Activated CD4-positive, alpha-beta T cell treated with anti-CD3 and anti-CD28 coated beads, Interleukin-2, amount 10 ng/mL, durations not matched to agents 7 days and 5 days (primary cell): ENCODE data around the gene LRRC56. TPM values are rescaled to one million over a fixed set of nuclear protein-coding genes. Genes with fewer than 3 reads are reported as not detected.

Source experiments
- CTCF ChIA-PET: fragments of 350-600 bp; sonication (Branson Sonifier 250); formaldehyde crosslinking; loops from one replicate; lab custom pipeline; 2021; ENCODE audit warnings: antibody characterized with exemption; lab: Charles Lee
- POLR2A ChIA-PET: fragments of 350-600 bp; sonication (Branson Sonifier 250); formaldehyde crosslinking; loops from one replicate; lab custom pipeline; 2021; ENCODE audit warnings: antibody characterized with exemption; lab: Charles Lee
- DNase-seq: peaks from one replicate; pipeline ENCODE4 v3.0.0-alpha.2; 2020
- H3K27ac Mint-ChIP-seq: one replicate; pipeline ENCODE4 v1.8.0; 2021; ENCODE audit warnings: mild to moderate bottlenecking, moderate library complexity, mixed read lengths
- H3K27me3 Mint-ChIP-seq: one replicate; pipeline ENCODE4 v1.8.0; 2021; ENCODE audit warnings: mixed read lengths
- H3K36me3 Mint-ChIP-seq: one replicate; pipeline ENCODE4 v1.8.0; 2021; ENCODE audit warnings: low read depth, mixed read lengths
- H3K4me1 Mint-ChIP-seq: one replicate; pipeline ENCODE4 v1.8.0; 2021; ENCODE audit warnings: mixed read lengths
- H3K4me3 Mint-ChIP-seq: one replicate; pipeline ENCODE4 v1.8.0; 2021; ENCODE audit warnings: mild to moderate bottlenecking, moderate library complexity, mixed read lengths
- H3K9me3 Mint-ChIP-seq: one replicate; pipeline ENCODE4 v1.8.0; 2021; ENCODE audit warnings: mixed read lengths
- total RNA-seq, 2 experiments: library from RNA; stranded (reverse); gene quantifications; one replicate each; pipeline ENCODE4 v1.2.3, GENCODE V29; 2021

The LRRC56 gene
- total RNA-seq, 2 experiments from 2014 or later, result 2.0 to 2.1 TPM

DNA sequence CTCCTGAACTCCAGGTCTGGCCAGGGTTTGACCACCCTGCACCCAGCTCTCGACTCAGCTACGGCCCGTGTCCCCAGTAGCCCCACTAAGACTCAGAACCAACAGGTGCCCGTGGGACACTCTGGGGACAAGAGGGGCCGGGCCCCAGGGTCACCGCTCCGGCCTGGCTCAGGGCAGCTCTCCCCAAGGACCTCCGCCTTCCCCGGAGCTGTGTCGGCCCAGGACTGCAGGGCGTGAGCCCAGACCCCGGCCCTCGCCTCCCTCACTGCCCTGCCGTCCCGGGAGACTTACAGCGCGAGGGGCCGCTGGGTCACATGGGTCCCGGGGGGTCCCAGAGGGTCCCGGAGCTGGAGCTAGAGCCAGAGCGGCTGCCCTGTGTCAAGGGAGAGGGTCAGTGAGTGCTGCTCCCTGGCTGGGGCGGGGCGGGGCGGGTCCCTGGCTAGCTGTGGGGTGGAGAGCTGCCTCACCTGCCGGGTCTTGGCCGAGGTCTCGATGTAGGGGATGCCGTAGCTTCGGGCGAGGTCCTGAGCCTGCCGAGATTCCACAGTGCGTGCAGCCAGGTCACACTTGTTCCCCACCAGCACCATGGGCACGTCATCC is 4.2 kb upstream of the LRRC56 start:
- Mint-ChIP-seq H3K27me3 (no peaks in the 10 kb centered on the region), H3K4me1 (peaks cover 16% of the 10 kb centered on the region), H3K4me3 (no peak overlapping the region), H3K9me3 (no peaks in the 10 kb centered on the region), H3K27ac (no peak overlapping the region), H3K36me3 (peaks cover 10% of the 10 kb centered on the region)
- DNase-seq, result no peak
- ChIA-PET POLR2A (no interaction called here), CTCF (interaction anchor here (1.1 to 5.2 kb wide), 3 partner anchors 14 to 124 kb away, joined by 3 to 36 read pairs (median 3); no protein-coding TSS in a partner anchor)

DNA sequence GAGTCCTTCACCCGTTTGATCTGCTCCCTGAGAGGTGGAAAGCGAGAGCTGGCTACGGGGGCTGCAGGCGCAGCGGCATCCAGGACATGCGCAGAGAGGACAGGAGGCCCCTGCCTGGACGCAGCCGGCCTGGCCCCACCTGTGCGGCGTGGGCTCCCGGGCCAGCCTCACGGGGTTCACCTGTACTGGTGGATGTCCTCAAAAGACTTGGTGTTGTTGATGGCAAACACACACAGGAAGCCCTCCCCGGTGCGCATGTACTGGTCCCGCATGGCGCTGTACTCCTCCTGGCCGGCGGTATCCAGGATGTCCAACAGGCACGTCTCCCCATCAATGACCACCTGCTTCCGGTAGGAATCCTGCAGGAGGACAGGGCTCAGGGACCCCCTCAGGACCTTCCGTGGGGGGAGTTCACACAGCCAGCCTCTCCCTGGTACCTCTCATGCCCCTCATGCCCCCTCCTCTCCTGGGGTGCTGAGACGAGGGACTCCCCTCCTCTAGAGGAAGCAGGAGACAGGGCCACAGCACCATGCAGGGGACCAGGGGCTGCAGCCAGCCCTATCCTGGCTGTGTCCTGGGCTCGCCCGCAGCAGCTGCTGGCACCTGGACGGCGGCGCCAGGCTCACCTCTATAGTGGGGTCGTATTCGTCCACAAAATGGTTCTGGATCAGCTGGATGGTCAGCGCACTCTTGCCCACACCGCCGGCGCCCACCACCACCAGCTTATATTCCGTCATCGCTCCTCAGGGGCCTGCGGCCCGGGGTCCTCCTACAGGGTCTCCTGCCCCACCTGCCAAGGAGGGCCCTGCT is 3.5 kb upstream of the LRRC56 start:
- ChIA-PET POLR2A (no interaction called here), CTCF (interaction anchor here (0.6 to 5.2 kb wide), 3 partner anchors 15 to 211 kb away, joined by 3 to 36 read pairs (median 3); no protein-coding TSS in a partner anchor)
- no peaks in the 10 kb centered on the region for H3K9me3 Mint-ChIP-seq
- H3K4me1 Mint-ChIP-seq, result peaks cover 20% of the 10 kb centered on the region
- H3K27ac Mint-ChIP-seq, result no peak overlapping the region
- H3K4me3 Mint-ChIP-seq, result peak overlapping the region; percentile 77
- peaks cover 10% of the 10 kb centered on the region for H3K36me3 Mint-ChIP-seq
- no peak for DNase-seq
- H3K27me3 Mint-ChIP-seq, result no peaks in the 10 kb centered on the region

DNA sequence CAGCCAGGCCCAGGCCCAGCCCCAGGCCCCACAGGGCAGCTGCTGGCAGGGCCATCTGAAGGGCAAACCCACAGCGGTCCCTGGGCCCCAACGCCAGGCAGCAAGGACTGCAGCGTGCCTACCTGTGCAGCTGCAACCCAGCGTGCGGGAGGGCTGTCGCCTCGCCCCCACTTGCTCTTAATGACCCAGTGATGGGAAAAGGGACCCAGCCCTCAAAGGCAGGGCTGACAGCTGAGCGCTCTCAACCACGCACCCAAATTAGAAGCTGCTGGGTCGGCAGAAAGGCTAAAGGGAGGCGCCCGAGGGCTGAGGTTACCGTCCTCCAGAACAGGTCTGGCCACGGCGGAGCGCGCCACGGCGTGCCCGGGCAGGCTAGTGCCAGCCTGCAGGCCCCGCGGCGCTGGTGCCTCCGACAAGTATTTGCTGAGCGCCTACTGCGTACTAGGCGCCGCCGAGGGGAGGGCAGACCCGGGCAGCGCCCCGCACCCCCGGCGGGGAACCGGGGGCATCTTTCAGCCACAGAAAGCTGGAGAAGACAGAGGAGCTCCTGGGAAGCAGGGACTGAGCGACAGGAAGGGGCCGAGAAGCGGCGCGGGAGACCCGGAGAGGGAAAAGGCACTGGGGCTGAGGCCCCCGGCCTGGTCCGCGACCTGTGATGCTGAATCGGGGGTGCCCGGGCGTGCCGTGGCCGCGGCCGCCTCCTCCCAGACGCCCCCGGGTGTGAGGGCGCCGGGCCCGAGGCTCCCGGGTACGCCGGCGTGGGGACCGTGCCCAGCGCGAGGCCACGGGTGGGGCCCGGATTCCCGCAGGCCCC is 2.7 kb upstream of the LRRC56 start:
- POLR2A ChIA-PET, result no interaction called here
- DNase-seq, result no peak
- peaks cover 10% of the 10 kb centered on the region for H3K36me3 Mint-ChIP-seq
- H3K27me3 Mint-ChIP-seq, result no peaks in the 10 kb centered on the region
- H3K27ac Mint-ChIP-seq, result peak overlapping the region; percentile 71
- H3K9me3 Mint-ChIP-seq, result no peaks in the 10 kb centered on the region
- H3K4me1 Mint-ChIP-seq, result peaks cover 21% of the 10 kb centered on the region
- peak overlapping the region; percentile 77 for H3K4me3 Mint-ChIP-seq
- CTCF ChIA-PET, result interaction anchor here (0.6 to 5.2 kb wide), 4 partner anchors 16 to 212 kb away, joined by 3 to 36 read pairs (median 4); no protein-coding TSS in a partner anchor

DNA sequence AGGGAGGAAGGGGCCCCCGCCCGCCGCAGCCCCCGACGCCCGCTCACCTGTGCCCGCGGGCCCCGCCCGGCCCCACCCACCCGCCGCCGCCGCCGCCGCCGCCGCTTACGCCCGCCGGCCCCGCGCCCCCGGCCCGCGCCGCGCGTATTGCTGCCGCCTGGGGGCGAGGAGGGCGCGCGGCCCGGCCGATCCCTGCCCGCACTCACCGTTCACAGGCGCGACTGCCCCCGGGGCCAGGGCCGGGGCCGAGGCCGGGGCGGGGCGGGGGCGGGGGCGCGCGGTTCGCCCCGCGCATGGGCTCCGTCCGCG is 2.2 kb upstream of the LRRC56 start:
- ChIA-PET POLR2A (no interaction called here), CTCF (interaction anchor here (1.0 to 5.2 kb wide), 3 partner anchors 17 to 31 kb away, joined by 3 to 36 read pairs (median 4); no protein-coding TSS in a partner anchor)
- Mint-ChIP-seq H3K36me3 (peaks cover 9% of the 10 kb centered on the region), H3K27ac (no peak overlapping the region), H3K4me1 (peaks cover 21% of the 10 kb centered on the region), H3K27me3 (no peaks in the 10 kb centered on the region), H3K4me3 (no peak overlapping the region), H3K9me3 (no peaks in the 10 kb centered on the region)
- no peak for DNase-seq

DNA sequence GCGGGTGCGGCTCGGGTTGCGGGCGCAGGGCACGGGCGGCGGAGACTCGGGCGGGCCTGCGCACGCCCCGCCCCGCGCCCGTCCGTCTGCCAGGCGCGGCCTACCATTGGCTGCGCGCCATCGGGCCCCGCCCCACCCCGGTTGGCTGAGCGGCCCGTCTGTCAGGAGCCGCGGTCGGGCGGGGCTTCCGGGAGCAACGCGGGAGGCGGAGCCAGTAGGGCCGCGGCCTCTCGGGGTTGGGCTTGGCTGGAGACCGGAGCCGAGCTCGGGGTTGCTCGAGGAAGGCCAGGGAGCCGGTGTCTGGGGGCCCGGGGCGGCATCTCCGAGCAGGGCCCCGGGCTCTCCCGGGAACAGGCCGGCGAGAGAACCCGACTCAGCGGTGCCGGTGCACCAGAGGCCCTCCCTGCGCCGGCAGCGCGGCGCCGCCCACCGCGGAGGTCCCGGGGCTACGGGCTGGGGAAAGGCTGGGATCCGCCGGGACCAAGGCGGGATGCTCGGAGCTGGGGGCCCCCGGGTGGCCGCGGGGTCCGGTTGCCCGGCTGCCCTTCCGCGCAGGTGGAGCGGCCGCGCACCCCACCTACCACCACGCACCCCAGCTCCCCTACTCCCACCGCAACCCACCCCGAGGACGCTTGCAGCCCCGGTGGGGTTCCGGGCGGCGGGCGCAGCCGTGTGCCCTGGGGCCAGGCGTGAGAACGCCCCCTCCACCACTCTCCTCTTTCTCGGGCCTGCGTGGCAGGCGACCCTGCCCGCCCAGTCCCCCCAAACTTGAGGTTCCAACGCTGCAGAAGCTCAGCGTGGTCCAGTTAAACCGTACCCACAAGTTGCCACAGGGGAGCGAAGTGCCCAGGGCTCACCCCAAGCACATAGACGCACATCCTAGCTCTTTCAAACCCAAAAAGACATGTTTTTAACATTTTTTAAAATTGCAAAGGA is 1.5 kb upstream of the LRRC56 start, which contains the start of gene HRAS:
Gene HRAS, minus strand, starts transcription at position 58 of the 936 bp plus-strand sequence.
- Mint-ChIP-seq H3K27ac (peak within 1 kb of the TSS; percentile 90), H3K9me3 (no peaks in the 10 kb centered on the region), H3K4me1 (peaks cover 21% of the 10 kb centered on the region), H3K36me3 (peaks cover 8% of the 10 kb centered on the region), H3K4me3 (peak within 1 kb of the TSS; percentile 82), H3K27me3 (no peaks in the 10 kb centered on the region)
- DNase-seq, result peak; percentile 95
- POLR2A ChIA-PET, result interaction anchor here (0.6 kb wide), 1 partner anchor 13 kb away, joined by 4 read pairs; no protein-coding TSS in a partner anchor
- CTCF ChIA-PET, result interaction anchor here (0.9 to 5.2 kb wide), 9 partner anchors 9 to 30 kb away, joined by 3 to 36 read pairs (median 3); partner anchors contain the start of gene RNH1

DNA sequence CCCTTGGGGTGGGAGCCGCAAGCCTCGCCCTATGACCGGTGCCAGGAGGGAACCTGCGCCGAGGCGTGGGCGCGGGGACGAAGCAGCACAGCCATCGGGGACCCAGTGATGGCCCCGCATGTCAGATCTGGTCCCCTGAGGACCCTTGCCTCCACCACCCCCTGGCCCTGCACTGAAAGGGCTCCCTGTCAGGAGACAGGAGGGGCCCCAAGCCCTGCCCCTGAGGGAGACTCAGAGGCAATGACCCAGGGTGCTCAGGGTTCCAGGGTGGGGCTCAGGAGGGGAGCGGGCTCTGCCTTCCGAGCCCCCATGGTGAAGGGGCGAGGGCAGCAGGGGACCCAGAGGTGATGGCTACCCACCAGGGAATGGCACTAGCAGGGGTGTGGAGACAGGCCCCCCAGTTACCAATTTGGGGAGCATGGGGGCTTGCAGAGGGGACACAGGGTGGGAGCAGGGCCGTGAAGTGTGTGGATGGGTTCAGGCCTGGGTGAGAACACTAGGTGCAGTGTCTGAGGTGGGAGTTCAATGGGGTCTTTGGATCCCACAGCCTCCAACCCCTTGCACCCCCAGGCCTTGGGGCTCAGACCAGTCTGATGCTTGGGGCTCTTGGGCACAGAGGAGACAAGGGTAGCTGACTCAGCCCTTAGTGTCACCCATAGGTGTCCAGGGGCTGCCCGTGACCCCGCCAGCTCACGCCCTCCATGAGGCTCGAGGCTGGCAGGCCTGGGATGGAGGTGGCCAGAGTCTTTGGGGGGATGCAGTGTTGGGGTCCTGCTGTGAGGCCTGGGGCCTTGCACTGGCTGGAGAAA is 499 bp downstream of the LRRC56 start:
- no peaks in the 10 kb centered on the region for H3K9me3 Mint-ChIP-seq
- no peaks in the 10 kb centered on the region for H3K27me3 Mint-ChIP-seq
- POLR2A ChIA-PET, result no interaction called here
- H3K27ac Mint-ChIP-seq, result peak overlapping the region; percentile 54
- H3K4me3 Mint-ChIP-seq, result peak overlapping the region; percentile 49
- CTCF ChIA-PET, result interaction anchor here (1.1 to 1.3 kb wide), 3 partner anchors 11 to 19 kb away, joined by 4 to 5 read pairs (median 4); no protein-coding TSS in a partner anchor
- no peaks in the 10 kb centered on the region for H3K36me3 Mint-ChIP-seq
- DNase-seq, result no peak
- H3K4me1 Mint-ChIP-seq, result peaks cover 21% of the 10 kb centered on the region

DNA sequence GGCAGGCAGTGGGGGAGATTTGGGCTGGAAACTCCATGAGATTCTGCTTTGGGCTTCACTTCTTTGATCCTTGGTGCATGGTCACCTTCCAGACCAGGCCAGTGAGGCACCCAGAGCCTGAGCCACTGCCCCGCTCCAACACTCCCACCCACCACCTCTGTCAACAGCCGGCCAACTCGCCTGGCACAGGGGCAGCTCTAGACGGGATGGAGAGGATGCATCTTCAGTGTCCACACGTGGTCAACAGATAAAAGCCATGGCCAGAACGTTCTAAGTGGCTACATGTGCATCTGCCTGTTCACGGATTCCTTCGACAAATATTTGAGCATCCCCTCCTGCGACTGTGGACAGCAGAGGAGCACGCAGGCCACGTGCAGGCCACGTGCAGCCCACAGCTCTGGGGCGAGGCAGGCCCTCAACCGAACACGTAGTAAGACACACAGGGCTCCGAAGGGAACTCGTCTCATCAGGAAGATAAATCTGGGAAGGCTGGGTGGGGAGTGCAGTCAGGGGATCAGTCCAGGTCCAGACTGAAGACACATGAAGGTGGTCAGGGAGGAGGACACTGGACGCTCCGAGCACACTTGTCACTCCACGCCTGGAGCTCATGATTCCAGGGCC is 1.2 kb downstream of the LRRC56 start:
- Mint-ChIP-seq H3K4me3 (no peak overlapping the region), H3K9me3 (no peaks in the 10 kb centered on the region), H3K27ac (no peak overlapping the region), H3K4me1 (peaks cover 21% of the 10 kb centered on the region), H3K36me3 (no peaks in the 10 kb centered on the region), H3K27me3 (no peaks in the 10 kb centered on the region)
- DNase-seq, result no peak
- ChIA-PET CTCF (interaction anchor here (1.1 to 1.3 kb wide), 3 partner anchors 10 to 19 kb away, joined by 4 to 5 read pairs (median 4); no protein-coding TSS in a partner anchor), POLR2A (no interaction called here)

DNA sequence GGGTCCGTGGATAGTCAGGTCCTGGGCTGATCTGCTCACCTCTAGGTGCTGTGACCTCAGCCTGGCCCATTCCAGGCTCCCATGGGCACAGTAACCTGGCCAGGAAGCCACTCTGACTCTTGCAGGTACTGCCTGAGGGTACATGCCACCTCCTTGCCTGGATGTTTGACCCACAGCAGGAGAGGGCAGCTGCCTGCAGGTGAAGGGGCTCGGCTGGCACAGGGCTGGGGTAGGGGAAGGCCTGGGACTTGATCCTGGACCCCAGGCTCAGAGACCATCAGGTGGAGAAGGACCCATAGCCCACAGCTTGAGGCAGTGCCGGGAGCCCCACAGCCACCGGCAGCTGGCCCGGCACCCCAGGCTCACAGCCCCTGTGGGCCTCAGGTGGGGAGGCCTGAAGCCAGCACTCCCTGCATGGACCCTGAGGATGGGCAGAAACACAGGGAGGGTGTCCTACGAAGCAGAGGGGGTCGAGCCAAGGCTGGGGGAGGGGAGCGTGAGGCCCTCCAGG is 2.7 kb downstream of the LRRC56 start:
- Mint-ChIP-seq H3K36me3 (no peaks in the 10 kb centered on the region), H3K9me3 (no peaks in the 10 kb centered on the region), H3K27ac (no peak overlapping the region), H3K4me3 (no peak overlapping the region), H3K4me1 (peaks cover 17% of the 10 kb centered on the region), H3K27me3 (no peaks in the 10 kb centered on the region)
- ChIA-PET CTCF (interaction anchor here (0.6 to 4.0 kb wide), 3 partner anchors 12 to 92 kb away, joined by 3 to 19 read pairs (median 3); no protein-coding TSS in a partner anchor), POLR2A (no interaction called here)
- no peak for DNase-seq

DNA sequence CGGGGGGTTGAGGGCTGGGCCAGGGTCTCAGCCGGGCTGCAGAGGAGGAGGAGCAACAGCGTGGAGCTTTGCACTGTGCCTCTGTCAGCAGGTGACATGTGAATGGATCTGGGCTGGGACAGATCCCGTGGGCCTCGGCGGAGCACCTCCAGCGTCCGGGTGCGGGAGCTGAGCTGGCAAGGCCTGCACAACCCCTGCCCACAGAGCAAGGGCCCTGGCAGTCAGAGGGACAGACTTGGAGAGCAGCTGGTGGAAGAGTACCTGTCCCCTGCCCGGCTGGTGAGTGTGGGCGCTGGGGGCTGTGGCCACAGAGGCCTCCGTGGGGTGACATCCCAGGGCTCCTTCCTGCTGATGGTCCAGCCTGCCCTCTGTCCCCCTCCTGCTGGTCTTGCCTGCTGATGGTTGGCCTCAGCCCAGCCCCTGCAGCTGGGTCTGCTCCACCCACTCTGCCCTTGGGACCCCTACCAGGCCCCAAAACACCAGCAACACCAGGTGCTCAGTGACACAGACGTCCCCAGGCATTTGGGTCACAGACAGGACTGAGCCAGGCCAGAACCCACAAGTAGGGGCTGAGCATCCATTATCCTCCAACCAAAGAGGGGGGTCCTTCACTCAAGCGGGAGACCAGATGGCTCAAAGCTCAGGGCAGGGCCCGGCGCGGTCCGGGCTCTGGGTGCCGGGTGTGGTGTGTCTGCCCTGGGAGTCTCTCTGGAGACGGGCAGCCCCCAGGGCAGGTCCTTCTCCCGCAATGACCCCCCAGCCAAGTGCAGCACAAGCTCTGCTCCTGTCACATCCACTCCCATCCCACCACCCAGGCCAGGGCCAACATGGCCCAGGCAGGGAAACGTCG is 3.5 kb downstream of the LRRC56 start:
- ChIA-PET POLR2A (no interaction called here), CTCF (interaction anchor here (0.6 to 4.0 kb wide), 3 partner anchors 15 to 93 kb away, joined by 3 to 19 read pairs (median 3); no protein-coding TSS in a partner anchor)
- Mint-ChIP-seq H3K27ac (no peak overlapping the region), H3K9me3 (no peaks in the 10 kb centered on the region), H3K4me1 (peaks cover 17% of the 10 kb centered on the region), H3K27me3 (no peaks in the 10 kb centered on the region), H3K36me3 (no peaks in the 10 kb centered on the region), H3K4me3 (no peak overlapping the region)
- DNase-seq, result no peak

DNA sequence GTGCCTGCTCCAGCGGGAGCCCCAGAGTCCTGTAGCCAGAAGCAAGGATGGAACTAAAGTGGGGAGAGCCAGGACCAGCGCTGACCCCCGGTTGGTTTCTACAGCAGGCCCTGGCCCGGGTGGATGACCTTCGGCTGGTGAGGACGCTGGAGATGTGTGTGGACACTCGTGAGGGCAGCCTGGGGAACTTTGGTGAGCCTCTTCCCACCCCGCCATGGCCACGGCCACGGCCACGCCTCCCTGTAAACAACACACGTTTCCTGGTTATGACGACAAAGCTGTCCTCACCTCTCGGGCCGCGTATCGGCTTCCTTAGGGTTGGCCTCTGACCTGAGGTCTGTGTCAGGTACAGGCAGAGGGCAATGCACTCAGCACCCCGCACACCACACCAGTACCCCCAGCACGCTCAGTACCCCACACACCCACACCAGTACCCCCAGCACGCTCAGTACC is 4.1 kb downstream of the LRRC56 start:
- Mint-ChIP-seq H3K27me3 (no peaks in the 10 kb centered on the region), H3K9me3 (no peaks in the 10 kb centered on the region), H3K4me1 (peaks cover 13% of the 10 kb centered on the region), H3K4me3 (no peak overlapping the region), H3K27ac (no peak overlapping the region), H3K36me3 (no peaks in the 10 kb centered on the region)
- ChIA-PET POLR2A (no interaction called here), CTCF (interaction anchor here (1.3 to 4.0 kb wide), 2 partner anchors 14 to 23 kb away, joined by 3 to 19 read pairs; no protein-coding TSS in a partner anchor)
- no peak for DNase-seq
